Activated T-helper 1 cell treated with anti-CD3 and anti-CD28 coated beads, Interleukin-2, amount 50 U/mL, for 16 hours (primary cell): ENCODE data around the gene UNC45B.
"Not testable (repeated sequence)": the region's sequence is repeated elsewhere in the genome, so short reads cannot be mapped to it uniquely, and the experiment has no call there.

Source experiments
- DNase-seq, 2 donors: peaks; one replicate each; pipeline ENCODE4 v3.0.0-alpha.2; 2020; ENCODE audit warnings: low read depth in 1 of 2, low spot score in 1 of 2

Gene UNC45B

GRCh38 chr17:35169835-35170363 lies 22.3 kb downstream of the UNC45B start:
- no peak for DNase-seq

DNA sequence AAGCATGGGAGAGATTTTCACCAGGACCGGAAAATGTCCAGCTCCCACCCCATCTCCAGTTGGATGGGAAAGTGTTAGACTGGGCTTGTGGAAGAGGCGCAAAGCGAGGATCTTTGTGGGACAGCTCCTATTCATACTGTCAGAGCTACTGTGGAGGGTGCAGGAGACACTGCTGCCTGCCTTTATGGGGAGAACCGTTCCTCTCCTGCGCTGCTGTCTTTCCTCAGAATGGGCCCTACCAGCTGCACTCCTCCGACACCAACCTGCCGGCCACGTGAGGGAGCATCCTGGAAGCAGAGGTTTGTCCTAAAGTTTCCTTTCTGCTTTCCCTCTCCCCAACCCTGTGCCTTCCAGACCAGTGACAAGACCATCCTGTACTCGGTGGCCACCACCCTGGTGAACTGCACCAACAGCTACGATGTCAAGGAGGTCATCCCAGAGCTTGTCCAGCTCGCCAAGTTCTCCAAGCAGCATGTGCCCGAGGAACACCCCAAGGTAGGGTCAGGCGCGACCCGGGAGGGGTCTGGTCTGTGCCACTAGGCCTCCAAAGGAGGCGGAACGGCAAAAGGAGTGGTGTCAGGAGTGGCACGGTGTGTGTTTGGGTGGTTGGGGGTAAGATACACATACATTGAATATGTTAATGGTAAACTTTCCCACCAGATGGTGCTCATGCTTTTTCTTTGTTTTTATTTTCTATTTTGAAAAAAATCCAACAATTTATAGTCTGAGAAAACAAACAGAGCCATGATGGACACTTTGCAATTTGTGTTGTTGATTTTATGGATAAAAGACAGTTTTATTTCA lies 23.6 kb downstream of the UNC45B start:
- no peak for DNase-seq

- DNase-seq: no peak
These were observed 24.2 kb downstream of the UNC45B start for GRCh38 chr17:35171834-35172233.

DNA sequence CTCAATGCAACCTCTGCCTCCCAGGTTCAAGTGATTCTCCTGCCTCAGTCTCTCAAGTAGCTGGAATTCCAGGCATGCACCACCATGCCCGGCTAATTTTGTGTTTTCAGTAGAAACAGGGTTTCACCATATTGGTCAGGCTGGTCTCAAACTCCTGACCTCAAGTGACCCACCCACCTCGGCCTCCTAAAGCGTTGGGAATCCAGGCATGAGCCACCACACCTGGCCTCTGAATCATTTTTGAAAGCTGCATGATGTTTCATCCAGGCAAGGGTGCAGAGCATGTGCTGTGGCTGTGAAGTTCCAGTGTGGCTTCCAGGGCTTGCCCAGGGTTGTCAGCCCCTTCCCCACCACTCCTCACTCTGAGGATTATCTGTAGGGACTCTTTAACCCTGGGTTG lies 24.7 kb downstream of the UNC45B start:
- DNase-seq: not testable (repeated sequence)

GRCh38 chr17:35174835-35175334 lies 27.3 kb downstream of the UNC45B start:
- no peak for DNase-seq

- no peak for DNase-seq
These were observed 28.2 kb downstream of the UNC45B start for GRCh38 chr17:35175638-35176415.

- no peak for DNase-seq
These were observed 29.3 kb downstream of the UNC45B start for GRCh38 chr17:35176897-35177296.

DNA sequence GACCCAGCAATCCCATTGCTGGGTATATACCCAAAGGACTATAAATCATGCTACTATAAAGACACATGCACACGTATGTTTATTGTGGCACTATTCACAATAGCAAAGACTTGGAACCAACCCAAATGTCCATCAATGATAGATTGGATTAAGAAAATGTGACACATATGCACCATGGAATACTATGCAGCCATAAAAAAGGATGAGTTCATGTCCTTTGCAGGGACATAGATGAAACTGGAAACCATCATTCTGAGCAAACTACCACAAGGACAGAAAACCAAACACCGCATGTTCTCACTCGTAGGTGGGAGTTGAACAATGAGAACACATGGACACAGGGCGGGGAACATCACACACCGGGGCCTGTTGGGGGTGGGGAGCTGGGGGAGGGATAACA lies 31.8 kb downstream of the UNC45B start:
- DNase-seq: not testable (repeated sequence)

GRCh38 chr17:35183332-35183731 lies 35.7 kb downstream of the UNC45B start:
- no peak for DNase-seq

GRCh38 chr17:35184274-35184673 lies 36.7 kb downstream of the UNC45B start:
- DNase-seq: no peak

DNA sequence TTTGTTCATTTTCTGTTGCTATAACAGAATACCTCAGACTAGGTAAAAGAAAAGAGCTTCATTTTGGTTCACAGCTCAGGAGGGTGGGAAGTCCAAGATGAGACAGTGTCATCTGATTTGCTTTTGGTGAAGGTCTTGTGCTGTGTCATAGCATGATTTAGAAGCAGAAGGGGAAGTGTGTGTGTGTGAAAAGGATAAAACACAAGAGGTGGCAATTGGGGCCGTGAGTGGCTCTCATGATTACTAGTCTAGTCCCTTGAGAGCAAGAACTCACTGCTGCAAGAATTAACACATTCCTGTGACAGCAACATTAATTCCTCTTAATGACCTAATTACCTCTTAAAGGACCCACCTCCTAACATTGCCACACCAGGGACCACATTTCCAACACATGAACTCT lies 38.2 kb downstream of the UNC45B start:
- DNase-seq: no peak

GRCh38 chr17:35187481-35187880 lies 39.9 kb downstream of the UNC45B start:
- DNase-seq: no peak

- DNase-seq: no peak
These were observed 40.5 kb downstream of the UNC45B start for GRCh38 chr17:35188111-35188510.

- DNase-seq: no peak
These were observed 41.7 kb downstream of the UNC45B start for GRCh38 chr17:35189291-35189690.

GRCh38 chr17:35191001-35191695 lies 43.5 kb downstream of the UNC45B start:
- no peak for DNase-seq

DNA sequence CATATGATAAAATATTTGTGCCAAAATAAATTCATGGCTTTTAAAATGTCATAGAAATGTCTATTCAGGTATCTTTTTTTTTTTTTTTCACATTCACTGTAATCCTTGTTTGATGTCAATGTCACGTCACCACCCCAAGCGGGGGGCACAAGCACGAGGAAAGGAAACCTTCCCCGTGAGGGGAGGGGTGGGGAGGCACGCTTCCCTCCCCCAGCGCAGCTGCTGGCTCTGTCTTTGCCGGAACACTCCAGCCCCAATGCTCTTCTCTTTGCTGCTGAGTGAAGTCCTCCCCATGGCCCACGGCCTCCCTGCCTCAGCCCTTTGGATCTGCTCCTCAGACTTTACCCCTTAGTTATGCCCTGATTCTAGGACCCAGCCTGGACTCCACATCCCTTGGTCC lies 45.1 kb downstream of the UNC45B start:
- DNase-seq: no peak

DNA sequence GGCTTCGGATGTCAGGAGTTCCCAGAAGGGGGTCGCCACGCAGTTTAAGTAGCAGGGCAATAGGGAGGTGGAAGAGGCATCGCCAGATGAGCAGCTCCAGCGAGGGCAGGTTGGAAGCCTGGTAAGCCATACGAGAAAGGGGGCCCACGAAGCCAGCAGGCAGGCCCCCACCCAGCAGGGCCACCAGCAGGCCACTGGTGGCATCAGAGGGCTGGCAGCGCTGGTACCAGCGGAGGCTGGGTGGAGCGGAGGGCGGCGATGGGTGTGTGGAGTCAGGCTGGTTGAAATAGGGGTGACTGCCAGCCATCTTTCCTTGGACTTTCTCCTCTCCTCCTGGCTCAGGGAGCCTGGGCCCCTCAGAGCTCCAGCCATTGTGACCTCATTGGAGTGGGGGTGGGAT lies 46.4 kb downstream of the UNC45B start, which contains the start of gene SLC35G3:
TSS of gene SLC35G3 (minus strand) at position 393 of the 400 bp plus-strand sequence. CDS start at position 307, 86 bp downstream.
- not testable (repeated sequence) for DNase-seq

- not testable (repeated sequence) for DNase-seq
These were observed 47.4 kb downstream of the UNC45B start for GRCh38 chr17:35195062-35195461.

- DNase-seq: not testable (repeated sequence)
These were observed 55.0 kb downstream of the UNC45B start for GRCh38 chr17:35202582-35202981.

- DNase-seq: no peak
These were observed 63.1 kb downstream of the UNC45B start for GRCh38 chr17:35210741-35211140.

GRCh38 chr17:35212668-35213067 lies 65.1 kb downstream of the UNC45B start:
- DNase-seq: no peak
